GM21737 (cell line): ENCODE measurements around the gene GOT2.
"Not testable (repeated sequence)": the region's sequence is repeated elsewhere in the genome, so short reads cannot be mapped to it uniquely, and the experiment has no call there.

ENCODE experiments used
- ATAC-seq: cut with Tn5 transposase; IDR thresholded peaks from one replicate; pipeline ENCODE4 v1.9.1; 2021; ENCODE audit warnings: mild to moderate bottlenecking, moderate library complexity; ENCODE audit not compliant: unreplicated experiment

Gene GOT2

GRCh38 chr16:58733671-58734458, at the start of gene GOT2:
Gene GOT2, minus strand, starts transcription at chr16:58734316. Its CDS starts 88 bp downstream, at chr16:58734228.
- peak; percentile 94 for ATAC-seq

GRCh38 chr16:58779291-58779690, 45.2 kb upstream of the GOT2 start:
- not testable (repeated sequence) for ATAC-seq

- ATAC-seq: no peak
Measured at GRCh38 chr16:58773870-58774269, 39.8 kb upstream of the GOT2 start.

- no peak for ATAC-seq
Measured at GRCh38 chr16:58768145-58768544, 34.0 kb upstream of the GOT2 start.

- ATAC-seq: no peak
Measured at GRCh38 chr16:58767581-58767980, 33.5 kb upstream of the GOT2 start.

- ATAC-seq: no peak
Measured at GRCh38 chr16:58756650-58757332, 22.7 kb upstream of the GOT2 start.

GRCh38 chr16:58755989-58756649, 22.0 kb upstream of the GOT2 start:
- ATAC-seq: peak; percentile 84

- ATAC-seq: no peak
Measured at GRCh38 chr16:58753711-58754134, 19.6 kb upstream of the GOT2 start.

- no peak for ATAC-seq
Measured at GRCh38 chr16:58744497-58744896, 10.4 kb upstream of the GOT2 start.

- ATAC-seq: no peak
Measured at GRCh38 chr16:58741976-58742375, 7.9 kb upstream of the GOT2 start.

GRCh38 chr16:58741166-58741565, 7.0 kb upstream of the GOT2 start:
- ATAC-seq: no peak

- ATAC-seq: no peak
Measured at GRCh38 chr16:58738672-58739296, 4.7 kb upstream of the GOT2 start.

GRCh38 chr16:58736341-58736740, 2.2 kb upstream of the GOT2 start:
- ATAC-seq: not testable (repeated sequence)

- no peak for ATAC-seq
Measured at GRCh38 chr16:58734459-58734787, 307 bp upstream of the GOT2 start.

GRCh38 chr16:58733248-58733670, 857 bp downstream of the GOT2 start:
- ATAC-seq: no peak

GRCh38 chr16:58732545-58733247, 1.4 kb downstream of the GOT2 start:
- ATAC-seq: peak; percentile 35

- ATAC-seq: no peak
Measured at GRCh38 chr16:58730724-58731370, 3.3 kb downstream of the GOT2 start.

- no peak for ATAC-seq
Measured at GRCh38 chr16:58727796-58728568, 6.1 kb downstream of the GOT2 start.

GRCh38 chr16:58727028-58727781, 6.9 kb downstream of the GOT2 start:
- no peak for ATAC-seq
